OCI-LY7 (cell line): ENCODE data around the gene SLC13A3. TPM values are rescaled to one million over a fixed set of nuclear protein-coding genes. Genes with fewer than 3 reads are reported as not detected.

ENCODE experiments used
- BruUV-seq: library from RNA; stranded (reverse); fragments of 400-500 nt; replicated peaks from 2 replicates; lab custom pipeline; 2021; lab: Mats Ljungman, UMichigan
- CTCF ChIA-PET: fragments of 300-600 bp; sonication (Branson Sonifier 250); formaldehyde crosslinking; loops from one replicate; lab custom pipeline; 2022; ENCODE audit warnings: antibody characterized with exemption; ENCODE audit not compliant: unreplicated experiment; lab: Charles Lee
- POLR2A ChIA-PET: fragments of 300-600 bp; sonication (Branson Sonifier 250); formaldehyde crosslinking; loops from one replicate; lab custom pipeline; 2022; ENCODE audit warnings: antibody characterized with exemption; lab: Charles Lee
- DNase-seq: peaks from one replicate; pipeline ENCODE4 v3.0.0-alpha.2; 2015; ENCODE audit warnings: low spot score
- H2AFZ ChIP-seq: fragments of 200-600 bp; sonication (generic), shearing (Covaris generic); 2 replicates; pipeline ENCODE4 v1.6.1; 2014; ENCODE audit warnings: mild to moderate bottlenecking, antibody characterized with exemption, low read length, moderate library complexity
- H3K27ac ChIP-seq: fragments of 200-600 bp; sonication (generic); 2 replicates; pipeline ENCODE4 v1.5.1; 2014; ENCODE audit warnings: mixed run types, low read depth, mild to moderate bottlenecking, moderate library complexity, low read length, inconsistent platforms; ENCODE audit not compliant: poor library complexity, severe bottlenecking
- H3K36me3 ChIP-seq: fragments of 200-600 bp; sonication (generic); 2 replicates; pipeline ENCODE4 v1.6.1; 2014; ENCODE audit warnings: mild to moderate bottlenecking, antibody characterized with exemption, low read length, moderate library complexity, mixed read lengths; ENCODE audit not compliant: insufficient read depth
- H3K4me1 ChIP-seq: fragments of 200-600 bp; sonication (generic); 2 replicates; pipeline ENCODE4 v1.5.1; 2014; ENCODE audit warnings: mild to moderate bottlenecking, low read length; ENCODE audit not compliant: insufficient read depth, poor library complexity, severe bottlenecking
- H3K4me2 ChIP-seq: fragments of 200-600 bp; sonication (generic); 2 replicates; pipeline ENCODE4 v1.6.1; 2014; ENCODE audit warnings: mild to moderate bottlenecking, low read length
- H3K4me3 ChIP-seq: fragments of 200-600 bp; sonication (generic); 2 replicates; pipeline ENCODE4 v1.5.1; 2014; ENCODE audit warnings: mild to moderate bottlenecking, low read depth, low read length; ENCODE audit not compliant: poor library complexity, severe bottlenecking
- H3K79me2 ChIP-seq: fragments of 200-600 bp; sonication (generic); 2 replicates; pipeline ENCODE4 v1.6.1; 2016; ENCODE audit warnings: low read depth, mild to moderate bottlenecking, low read length, moderate library complexity, mixed read lengths; ENCODE audit not compliant: insufficient read depth
- H3K9me2 ChIP-seq: fragments of 200-600 bp; sonication (generic); 2 replicates; pipeline ENCODE4 v1.6.1; 2016; ENCODE audit warnings: mild to moderate bottlenecking, low read length, mixed read lengths; ENCODE audit not compliant: insufficient read depth
- H3K9me3 ChIP-seq: fragments of 200-600 bp; sonication (generic); 2 replicates; pipeline ENCODE4 v1.6.1; 2014; ENCODE audit warnings: mild to moderate bottlenecking, mixed run types, low read length, mixed read lengths
- H4K20me1 ChIP-seq: fragments of 200-600 bp; sonication (generic); 2 replicates; pipeline ENCODE4 v1.6.1; 2014; ENCODE audit warnings: mild to moderate bottlenecking, antibody characterized with exemption, low read length, moderate library complexity, mixed read lengths; ENCODE audit not compliant: insufficient read depth
- CTCF ChIP-seq: fragments of 200-600 bp; sonication (generic); conservative IDR thresholded peaks from 2 replicates; pipeline ENCODE4 v1.5.1; 2014; ENCODE audit warnings: mild to moderate bottlenecking, antibody characterized with exemption, low read length, moderate library complexity, mixed read lengths
- EZH2phosphoT487 ChIP-seq: fragments of 200-600 bp; sonication (generic); IDR thresholded peaks from 2 replicates; pipeline ENCODE4 v1.6.1; 2018; ENCODE audit warnings: low read depth, borderline replicate concordance, mild to moderate bottlenecking, mixed run types, antibody characterized with exemption, low read length, moderate library complexity, mixed read lengths
- intact Hi-C: fragments of 100-400 bp; cut with micrococcal nuclease; formaldehyde crosslinking; loops from one replicate; pipeline ENCODE4 v1.10.0; 2022; ENCODE audit not compliant: unreplicated experiment
- total RNA-seq, 2 experiments: library from RNA; depleted of rRNA in 1 of 2; stranded (reverse); fragments of >200 nt in 1 of 2; shearing (Covaris generic) in 1 of 2; gene quantifications; 2 replicates each; pipeline ENCODE4 v1.2.3, GENCODE V29; 2014 to 2022

Gene SLC13A3
- total RNA-seq, 2 experiments from 2014 or later: not detected

GRCh38 chr20:46663531-46663930 lies 12.3 kb upstream of the SLC13A3 start:
- BruUV-seq: no TSS peak
- Histone ChIP-seq H3K79me2 (no peaks in the 10 kb centered on the region), H3K36me3 (no peaks in the 10 kb centered on the region), H3K4me1 (no peaks in the 10 kb centered on the region), H3K4me2 (no peak overlapping the region), H3K4me3 (no peak overlapping the region), H2AFZ (no peak overlapping the region), H3K27ac (no peak overlapping the region), H4K20me1 (no peaks in the 10 kb centered on the region), H3K9me2 (no peaks in the 10 kb centered on the region), H3K9me3 (no peaks in the 10 kb centered on the region)
- ChIA-PET POLR2A (no interaction called here), CTCF (no interaction called here)
- no peak for DNase-seq
- no peak for TF ChIP-seq EZH2phosphoT487
- TF ChIP-seq CTCF: no peak
- intact Hi-C loops: no loop called here

GRCh38 chr20:46661659-46662058 lies 10.4 kb upstream of the SLC13A3 start:
- Histone ChIP-seq H3K9me3 (no peaks in the 10 kb centered on the region), H4K20me1 (no peaks in the 10 kb centered on the region), H3K4me3 (no peak overlapping the region), H3K4me2 (no peak overlapping the region), H3K36me3 (no peaks in the 10 kb centered on the region), H2AFZ (no peak overlapping the region), H3K79me2 (no peaks in the 10 kb centered on the region), H3K9me2 (no peaks in the 10 kb centered on the region), H3K4me1 (no peaks in the 10 kb centered on the region), H3K27ac (no peak overlapping the region)
- ChIA-PET POLR2A (interaction anchor here (0.5 to 0.8 kb wide), 2 partner anchors 26 to 797 kb away, joined by 3 read pairs; no protein-coding TSS in a partner anchor), CTCF (no interaction called here)
- BruUV-seq: no TSS peak
- no peak for DNase-seq
- intact Hi-C loops: no loop called here
- no peak for TF ChIP-seq CTCF
- no peak for TF ChIP-seq EZH2phosphoT487

GRCh38 chr20:46660487-46660886 lies 9.2 kb upstream of the SLC13A3 start:
- Histone ChIP-seq H3K4me3 (no peak overlapping the region), H3K9me3 (no peaks in the 10 kb centered on the region), H3K27ac (no peak overlapping the region), H4K20me1 (no peaks in the 10 kb centered on the region), H3K36me3 (no peaks in the 10 kb centered on the region), H3K4me2 (no peak overlapping the region), H2AFZ (no peak overlapping the region), H3K79me2 (no peaks in the 10 kb centered on the region), H3K4me1 (no peaks in the 10 kb centered on the region), H3K9me2 (no peaks in the 10 kb centered on the region)
- ChIA-PET POLR2A (no interaction called here), CTCF (no interaction called here)
- intact Hi-C loops: no loop called here
- no peak for TF ChIP-seq EZH2phosphoT487
- TF ChIP-seq CTCF: no peak
- no TSS peak for BruUV-seq
- DNase-seq: no peak
